AG09319 (cell line): ENCODE data around the gene SIL1.

Experiments
- DNase-seq: peaks from one replicate; pipeline ENCODE4 v3.0.0-alpha.2; 2010; ENCODE audit warnings: low read depth; ENCODE audit errors: extremely low read depth
- CTCF ChIP-seq: IDR thresholded peaks from 2 replicates; pipeline ENCODE4 v1.5.1; 2011; ENCODE audit warnings: low read depth, mild to moderate bottlenecking, inconsistent platforms, low read length, moderate library complexity

SIL1 gene

GRCh38 chr5:139051392-139051791 lies 146.8 kb downstream of the SIL1 start:
- no peak for DNase-seq
- no peak for TF ChIP-seq CTCF

- no peak for TF ChIP-seq CTCF
- no peak for DNase-seq
Observed at GRCh38 chr5:139050432-139050831, 147.7 kb downstream of the SIL1 start.

GRCh38 chr5:139049780-139050179 lies 148.4 kb downstream of the SIL1 start:
- no peak for DNase-seq

GRCh38 chr5:139046551-139046950 lies 151.6 kb downstream of the SIL1 start:
- DNase-seq: no peak
- no peak for TF ChIP-seq CTCF

More at GRCh38 chr5:139049780-139050179, 148.4 kb downstream of the SIL1 start:
- TF ChIP-seq CTCF: no peak

- DNase-seq: no peak
- no peak for TF ChIP-seq CTCF
Observed at GRCh38 chr5:139043157-139043905, 154.8 kb downstream of the SIL1 start.

- no peak for TF ChIP-seq CTCF
- no peak for DNase-seq
Observed at GRCh38 chr5:139040081-139040480, 158.1 kb downstream of the SIL1 start.

GRCh38 chr5:139038613-139039305 lies 159.4 kb downstream of the SIL1 start:
- no peak for TF ChIP-seq CTCF
- no peak for DNase-seq
